Nephron (organoid): Measurements from ENCODE around the gene DPEP1.
"Not testable (repeated sequence)": the region's sequence is repeated elsewhere in the genome, so short reads cannot be mapped to it uniquely, and the experiment has no call there.

ENCODE experiments used
- H3K27ac Mint-ChIP-seq, 3 experiments: 2 replicates each; pipeline ENCODE4 v1.8.0; 2020; ENCODE audit warnings: mixed read lengths in 3 of 3, mild to moderate bottlenecking in 2 of 3, moderate library complexity in 1 of 3
- H3K27me3 Mint-ChIP-seq: 2 replicates; pipeline ENCODE4 v1.8.0; 2021; ENCODE audit warnings: low read depth, mild to moderate bottlenecking, moderate library complexity, mixed read lengths
- H3K36me3 Mint-ChIP-seq: 2 replicates; pipeline ENCODE4 v1.8.0; 2020; ENCODE audit warnings: low read depth, mixed read lengths
- H3K4me1 Mint-ChIP-seq: 2 replicates; pipeline ENCODE4 v1.8.0; 2020; ENCODE audit warnings: mixed read lengths
- H3K4me3 Mint-ChIP-seq, 3 experiments: 2 replicates each; pipeline ENCODE4 v1.8.0; 2020; ENCODE audit warnings: mild to moderate bottlenecking in 3 of 3, mixed read lengths in 3 of 3, moderate library complexity in 2 of 3
- H3K9me3 Mint-ChIP-seq: 2 replicates; pipeline ENCODE4 v1.8.0; 2020; ENCODE audit warnings: mixed read lengths
- TF ChIP-seq, protein P1 (sequence below), 3 experiments: fragments of 200-600 bp; sonication (generic); IDR thresholded peaks; one replicate each; pipeline ENCODE4 v1.5.0; 2021; ENCODE audit warnings: antibody characterized with exemption in 3 of 3; ENCODE audit not compliant: unreplicated experiment in 3 of 3

Gene DPEP1

DNA sequence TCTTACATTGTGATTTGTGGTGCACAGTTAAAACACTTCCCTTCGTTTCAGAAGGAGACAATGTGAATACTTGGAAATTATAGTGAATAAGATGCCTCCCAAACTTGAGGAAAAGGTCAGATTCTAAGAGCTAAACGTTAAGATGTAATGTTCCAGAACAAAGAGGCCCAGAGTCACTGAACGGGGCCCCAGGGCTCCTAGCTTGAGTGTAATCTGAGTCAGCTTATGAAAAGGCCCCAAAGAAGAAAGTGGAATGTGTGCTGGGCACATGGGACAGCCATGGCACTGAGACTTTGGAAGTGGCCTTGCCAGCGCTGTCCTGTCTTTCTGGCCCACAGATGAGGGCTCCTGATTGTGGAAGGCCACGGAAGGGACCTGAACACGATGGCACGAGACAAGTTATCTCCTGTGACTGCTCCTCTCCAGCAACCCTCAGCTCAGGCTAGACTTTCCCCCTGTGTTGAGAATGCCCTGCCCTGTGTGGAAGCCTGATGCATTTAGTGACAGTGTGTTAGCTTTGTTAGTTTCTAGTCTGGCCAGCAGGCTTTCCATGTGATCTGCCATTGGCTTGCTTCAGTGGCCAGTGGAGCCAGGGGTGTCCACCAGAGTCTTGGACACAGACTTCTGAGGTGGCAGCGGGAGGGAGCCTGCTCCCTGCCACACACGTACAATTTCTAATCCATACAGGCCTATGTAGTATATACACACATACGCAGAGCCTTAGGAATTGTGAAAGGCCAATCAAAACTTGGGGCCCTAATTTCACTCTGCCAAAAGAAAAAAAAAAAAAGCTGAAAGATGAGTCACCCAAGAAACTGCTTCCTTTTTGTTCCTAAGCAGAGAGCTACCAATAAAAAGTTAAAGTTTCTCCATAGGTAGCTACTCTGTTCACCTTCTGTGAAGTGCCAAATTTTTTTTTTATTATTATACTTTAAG is 57.3 kb downstream of the DPEP1 start:
- Mint-ChIP-seq H3K27me3 (peaks cover 3% of the 10 kb centered on the region), H3K4me3 (no peak overlapping the region), H3K36me3 (peaks cover 27% of the 10 kb centered on the region), H3K9me3 (peaks cover 8% of the 10 kb centered on the region), H3K4me1 (no peaks in the 10 kb centered on the region), H3K27ac (no peak overlapping the region)
- TF ChIP-seq, protein P1, sequence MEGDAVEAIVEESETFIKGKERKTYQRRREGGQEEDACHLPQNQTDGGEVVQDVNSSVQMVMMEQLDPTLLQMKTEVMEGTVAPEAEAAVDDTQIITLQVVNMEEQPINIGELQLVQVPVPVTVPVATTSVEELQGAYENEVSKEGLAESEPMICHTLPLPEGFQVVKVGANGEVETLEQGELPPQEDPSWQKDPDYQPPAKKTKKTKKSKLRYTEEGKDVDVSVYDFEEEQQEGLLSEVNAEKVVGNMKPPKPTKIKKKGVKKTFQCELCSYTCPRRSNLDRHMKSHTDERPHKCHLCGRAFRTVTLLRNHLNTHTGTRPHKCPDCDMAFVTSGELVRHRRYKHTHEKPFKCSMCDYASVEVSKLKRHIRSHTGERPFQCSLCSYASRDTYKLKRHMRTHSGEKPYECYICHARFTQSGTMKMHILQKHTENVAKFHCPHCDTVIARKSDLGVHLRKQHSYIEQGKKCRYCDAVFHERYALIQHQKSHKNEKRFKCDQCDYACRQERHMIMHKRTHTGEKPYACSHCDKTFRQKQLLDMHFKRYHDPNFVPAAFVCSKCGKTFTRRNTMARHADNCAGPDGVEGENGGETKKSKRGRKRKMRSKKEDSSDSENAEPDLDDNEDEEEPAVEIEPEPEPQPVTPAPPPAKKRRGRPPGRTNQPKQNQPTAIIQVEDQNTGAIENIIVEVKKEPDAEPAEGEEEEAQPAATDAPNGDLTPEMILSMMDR (IDR thresholded peaks at IDR 0.05; ENCODE audit: unreplicated experiment in 3 of 3): no peak

DNA sequence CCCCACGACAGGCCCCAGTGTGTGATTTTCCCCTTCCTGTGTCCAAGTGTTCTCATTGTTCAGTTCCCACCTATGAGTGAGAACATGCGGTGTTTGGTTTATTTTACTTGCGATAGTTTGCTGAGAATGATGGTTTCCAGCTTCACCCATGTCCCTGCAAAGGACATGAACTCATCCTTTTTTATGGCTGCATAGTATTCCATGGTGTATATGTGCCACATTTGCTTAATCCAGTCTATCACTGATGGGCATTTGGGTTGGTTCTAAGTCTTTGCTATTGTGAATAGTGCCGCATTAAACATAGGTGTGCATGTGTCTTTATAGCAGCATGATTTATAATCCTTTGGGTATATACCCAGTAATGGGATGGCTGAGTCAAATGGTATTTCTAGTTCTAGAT is 58.1 kb downstream of the DPEP1 start:
- H3K36me3 Mint-ChIP-seq: peaks cover 25% of the 10 kb centered on the region
- not testable (repeated sequence) for H3K4me1 Mint-ChIP-seq, H3K27ac Mint-ChIP-seq, H3K9me3 Mint-ChIP-seq, H3K4me3 Mint-ChIP-seq, H3K27me3 Mint-ChIP-seq

DNA sequence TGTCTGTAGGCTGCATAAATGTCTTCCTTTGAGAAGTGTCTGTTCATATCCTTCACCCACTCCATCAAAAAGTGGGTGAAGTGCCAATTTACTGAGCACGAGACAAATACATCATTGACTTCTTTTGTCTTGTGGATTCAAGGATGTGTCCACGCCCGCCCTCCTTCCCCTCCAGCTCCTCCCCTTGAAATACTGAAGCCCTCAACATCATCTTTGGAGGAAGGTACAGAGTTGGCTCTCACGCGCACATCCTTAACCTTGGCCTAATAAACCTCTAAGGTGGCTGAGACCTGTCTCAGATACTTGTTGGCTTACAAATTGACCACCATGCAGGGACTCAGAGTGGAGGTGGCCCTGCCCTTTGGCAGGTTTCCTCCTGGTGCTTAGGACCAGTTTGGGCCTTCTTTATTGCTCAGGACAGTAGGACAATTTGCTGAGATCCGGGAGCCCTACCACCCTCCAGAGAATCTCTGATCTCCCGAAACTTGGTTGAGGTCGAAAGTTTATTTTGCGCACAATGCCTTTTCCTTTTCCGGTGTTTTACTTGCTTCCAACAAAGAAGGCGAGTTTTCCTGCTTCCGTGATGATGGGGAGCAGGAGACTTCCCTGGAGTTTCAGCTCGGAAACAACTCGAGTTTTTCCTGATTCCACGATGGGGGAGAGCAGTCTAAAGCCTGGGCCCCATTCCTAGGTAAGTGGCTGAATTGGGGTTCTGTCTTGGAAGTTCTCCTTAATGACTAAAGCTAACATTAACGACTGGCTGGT is 58.9 kb downstream of the DPEP1 start:
- Mint-ChIP-seq H3K4me3 (no peak overlapping the region), H3K36me3 (peaks cover 23% of the 10 kb centered on the region), H3K9me3 (peaks cover 2% of the 10 kb centered on the region), H3K27ac (no peak overlapping the region), H3K4me1 (no peaks in the 10 kb centered on the region), H3K27me3 (no peaks in the 10 kb centered on the region)
- TF ChIP-seq, protein P1 (IDR thresholded peaks at IDR 0.05; ENCODE audit: unreplicated experiment in 3 of 3): no peak

DNA sequence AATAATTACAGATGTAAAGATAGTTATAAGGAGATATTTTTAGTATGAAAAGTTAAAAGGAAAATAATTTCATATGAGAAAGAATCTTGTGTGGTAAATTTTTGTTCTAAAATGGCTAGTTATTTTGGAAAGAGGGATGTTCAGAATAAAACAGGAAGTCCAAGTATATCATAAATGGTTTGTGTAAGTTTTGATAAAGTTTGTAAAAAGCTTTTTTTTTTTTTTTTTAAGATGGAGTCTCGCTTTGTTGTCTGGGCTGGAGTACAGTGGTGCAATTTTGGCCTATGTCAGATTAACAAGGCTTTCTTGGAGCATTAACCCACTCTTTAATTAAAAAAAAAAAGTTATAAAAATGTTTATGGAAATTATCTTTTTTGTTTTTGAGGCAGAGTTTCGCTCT is 64.8 kb downstream of the DPEP1 start:
- Mint-ChIP-seq H3K27me3 (no peaks in the 10 kb centered on the region), H3K4me1 (no peaks in the 10 kb centered on the region), H3K27ac (no peak overlapping the region), H3K4me3 (no peak overlapping the region), H3K9me3 (peaks cover 20% of the 10 kb centered on the region), H3K36me3 (peaks cover 57% of the 10 kb centered on the region)
- TF ChIP-seq, protein P1 (IDR thresholded peaks at IDR 0.05; ENCODE audit: unreplicated experiment in 3 of 3): no peak

DNA sequence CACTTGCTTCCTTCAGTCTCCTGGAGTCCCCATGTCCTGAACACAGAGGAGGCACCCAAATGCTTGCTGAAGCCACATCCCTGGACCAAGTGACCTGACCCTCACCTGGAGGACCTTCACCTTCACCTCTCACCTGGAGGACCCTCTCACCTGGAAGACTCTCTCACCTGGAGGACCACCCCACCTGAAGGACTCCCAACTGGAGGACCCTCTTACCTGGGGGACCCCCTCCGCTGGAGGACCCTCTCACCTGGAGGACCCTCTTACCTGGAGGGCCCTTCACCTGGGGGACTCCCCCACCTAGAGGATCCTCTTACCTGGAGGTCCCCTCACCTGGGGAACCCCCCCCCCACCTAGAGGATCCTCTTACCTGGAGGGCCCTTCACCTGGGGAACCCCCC is 72.5 kb downstream of the DPEP1 start:
- H3K4me3 Mint-ChIP-seq: peak overlapping the region; percentile 60 to 76 (median 72)
- peaks cover 59% of the 10 kb centered on the region for H3K36me3 Mint-ChIP-seq
- TF ChIP-seq, protein P1 (IDR thresholded peaks at IDR 0.05; ENCODE audit: unreplicated experiment in 3 of 3): no peak
- no peaks in the 10 kb centered on the region for H3K27me3 Mint-ChIP-seq
- peaks cover 19% of the 10 kb centered on the region for H3K9me3 Mint-ChIP-seq
- H3K27ac Mint-ChIP-seq: no peak overlapping the region
- peaks cover 7% of the 10 kb centered on the region for H3K4me1 Mint-ChIP-seq

DNA sequence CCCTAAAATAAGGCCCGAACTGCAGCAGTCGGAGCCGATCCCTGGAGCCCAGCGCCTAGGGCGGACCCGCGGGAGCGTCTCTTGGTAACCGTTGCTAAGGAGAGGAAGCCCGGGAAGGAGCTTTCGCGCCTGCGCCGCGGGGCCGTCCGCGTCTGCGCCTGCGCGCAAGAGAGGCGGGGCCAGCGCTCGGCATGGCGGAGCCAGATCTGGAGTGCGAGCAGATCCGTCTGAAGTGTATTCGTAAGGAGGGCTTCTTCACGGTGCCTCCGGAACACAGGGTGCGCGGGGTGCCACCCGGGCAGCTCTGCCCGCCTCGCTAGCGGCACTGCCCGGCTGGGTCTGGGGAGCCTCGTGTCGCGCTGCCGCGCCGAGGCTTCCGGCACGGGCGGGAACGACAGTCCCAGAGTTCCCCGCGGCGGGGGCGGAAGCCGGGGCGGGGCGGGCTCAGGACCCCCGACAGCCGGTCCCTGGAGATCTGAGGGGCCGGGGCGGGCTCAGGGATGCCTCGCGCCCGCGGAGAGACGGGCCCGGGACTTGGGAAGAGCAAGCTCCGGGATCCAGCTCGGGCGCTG is 73.2 kb downstream of the DPEP1 start, which contains the start of gene CDK10:
Gene CDK10, plus strand, starts transcription at position 170 of the 572 bp plus-strand sequence. Its CDS starts 22 bp downstream, at position 192.
- peak within 1 kb of the TSS; percentile 93 to 94 (median 94) for H3K4me3 Mint-ChIP-seq
- peak within 1 kb of the TSS; percentile 92 to 97 (median 96) for H3K27ac Mint-ChIP-seq
- H3K4me1 Mint-ChIP-seq: peaks cover 7% of the 10 kb centered on the region
- H3K36me3 Mint-ChIP-seq: peaks cover 59% of the 10 kb centered on the region
- H3K9me3 Mint-ChIP-seq: peaks cover 16% of the 10 kb centered on the region
- no peaks in the 10 kb centered on the region for H3K27me3 Mint-ChIP-seq
- TF ChIP-seq, protein P1 (IDR thresholded peaks at IDR 0.05; ENCODE audit: unreplicated experiment in 3 of 3): no peak
